Measurements from ENCODE around the gene DFFB.

DNA sequence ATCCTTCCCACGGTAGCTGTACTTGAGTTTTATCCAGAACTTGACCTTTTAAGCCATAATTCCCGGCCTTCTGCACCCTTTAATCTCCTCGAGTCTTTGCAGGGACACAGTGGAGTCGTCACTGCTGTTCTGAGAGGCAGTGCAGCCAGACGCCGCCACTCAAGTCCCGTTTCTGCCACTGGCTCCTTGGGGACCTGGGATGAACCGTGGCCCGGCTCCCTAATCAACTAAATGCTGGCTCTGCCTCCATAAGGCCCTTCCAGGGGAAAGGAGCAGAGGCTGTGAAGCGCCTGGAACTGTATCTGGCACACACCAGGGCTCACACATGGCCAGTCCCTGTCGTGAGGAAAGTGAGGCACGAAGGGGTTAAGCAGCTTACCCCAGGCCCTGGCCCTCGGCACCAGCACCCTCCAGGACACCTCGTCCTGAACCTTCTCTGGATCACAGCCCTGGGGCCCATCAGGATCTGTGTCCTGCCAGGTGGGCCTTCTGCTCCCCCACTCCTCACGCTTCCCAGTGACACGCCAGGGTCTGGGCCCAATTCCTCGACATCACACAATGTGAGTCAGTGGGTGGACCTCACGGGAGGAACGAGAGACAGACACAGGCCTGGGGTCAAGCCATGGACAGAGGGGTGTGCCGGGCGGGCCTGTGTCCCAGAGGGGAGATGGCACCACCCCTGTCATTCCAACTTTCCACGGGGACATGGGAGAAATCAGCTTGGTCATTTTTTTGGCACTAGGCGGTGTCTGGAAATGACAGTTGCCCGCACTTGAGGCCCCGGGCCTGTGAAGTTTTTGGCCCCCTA lies 66.3 kb downstream of the DFFB start:
- TF ChIP-seq GATA2 (IDR thresholded peaks at IDR 0.05; ENCODE audit: low read depth, low read length) (no peak), GATA3 (IDR thresholded peaks at IDR 0.05; ENCODE audit: low read depth, low read length) (no peak)
